Stimulated activated CD8-positive, alpha-beta memory T cell treated with anti-CD3 and anti-CD28 coated beads, Interleukin-4, amount 100 ng/mL, for 1 hour (primary cell): Measurements from ENCODE around the gene TRIM4.

Experiments
- DNase-seq, 2 donors: peaks; one replicate each; pipeline ENCODE4 v3.0.0-alpha.2; 2020; ENCODE audit warnings: low read depth in 2 of 2, low spot score in 1 of 2

The TRIM4 gene

GRCh38 chr7:99848420-99849216, 70.7 kb downstream of the TRIM4 start:
- no peak for DNase-seq

GRCh38 chr7:99844328-99844727, 75.0 kb downstream of the TRIM4 start:
- no peak for DNase-seq

GRCh38 chr7:99843808-99844207, 75.5 kb downstream of the TRIM4 start:
- no peak for DNase-seq

GRCh38 chr7:99842926-99843325, 76.4 kb downstream of the TRIM4 start:
- DNase-seq: no peak
